ENCODE measurements around the gene KRT222.

KRT222 gene

DNA sequence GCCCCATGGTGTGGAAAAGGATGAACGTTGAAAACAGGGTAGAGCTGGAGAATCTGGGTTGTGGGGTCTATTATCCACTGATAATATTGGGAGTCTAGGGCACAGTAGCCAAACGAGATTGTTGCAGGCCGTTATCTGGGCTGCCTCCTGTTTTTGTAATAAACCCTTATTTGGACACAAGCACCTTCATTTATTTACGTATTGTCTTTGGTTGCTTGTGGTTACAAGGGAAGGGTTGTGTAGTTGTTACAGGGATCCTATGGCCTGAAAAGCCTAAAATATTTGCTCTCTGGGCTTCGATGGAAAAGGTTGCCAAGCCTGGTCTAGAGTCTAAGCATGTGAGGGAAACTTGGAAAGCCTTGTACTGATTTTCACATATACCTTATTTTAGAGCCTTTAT is 13.0 kb downstream of the KRT222 start:
- DNase-seq = no peak

DNA sequence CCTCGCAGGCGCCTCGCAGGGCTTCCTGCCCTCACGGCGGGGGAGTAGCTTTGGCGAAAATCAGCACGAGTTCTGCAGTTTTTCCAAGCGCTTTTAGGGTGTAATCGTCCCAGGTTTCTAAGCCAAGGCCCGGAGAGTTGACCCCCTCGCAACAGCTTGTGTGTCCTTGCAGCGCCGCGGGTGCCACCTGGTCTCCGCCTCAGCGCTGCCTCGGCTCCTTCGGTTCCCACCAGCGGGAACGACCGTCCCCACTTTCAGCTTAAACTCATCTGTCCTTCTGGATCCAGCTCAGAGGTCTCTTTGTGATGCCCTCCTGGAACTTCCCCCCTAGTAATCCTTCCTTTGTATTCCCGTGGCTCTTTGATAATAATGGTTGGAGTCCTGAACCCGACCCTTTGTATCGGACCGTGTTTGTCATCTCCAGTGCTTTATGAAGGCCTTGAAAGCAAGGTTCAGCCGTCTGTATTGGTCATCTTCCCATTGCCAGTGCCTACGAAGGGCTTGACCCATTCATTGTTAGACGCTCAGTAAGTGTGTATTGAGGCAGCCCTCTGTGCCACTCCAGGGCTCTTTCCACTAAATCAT is 16.5 kb downstream of the KRT222 start:
- DNase-seq = no peak

DNA sequence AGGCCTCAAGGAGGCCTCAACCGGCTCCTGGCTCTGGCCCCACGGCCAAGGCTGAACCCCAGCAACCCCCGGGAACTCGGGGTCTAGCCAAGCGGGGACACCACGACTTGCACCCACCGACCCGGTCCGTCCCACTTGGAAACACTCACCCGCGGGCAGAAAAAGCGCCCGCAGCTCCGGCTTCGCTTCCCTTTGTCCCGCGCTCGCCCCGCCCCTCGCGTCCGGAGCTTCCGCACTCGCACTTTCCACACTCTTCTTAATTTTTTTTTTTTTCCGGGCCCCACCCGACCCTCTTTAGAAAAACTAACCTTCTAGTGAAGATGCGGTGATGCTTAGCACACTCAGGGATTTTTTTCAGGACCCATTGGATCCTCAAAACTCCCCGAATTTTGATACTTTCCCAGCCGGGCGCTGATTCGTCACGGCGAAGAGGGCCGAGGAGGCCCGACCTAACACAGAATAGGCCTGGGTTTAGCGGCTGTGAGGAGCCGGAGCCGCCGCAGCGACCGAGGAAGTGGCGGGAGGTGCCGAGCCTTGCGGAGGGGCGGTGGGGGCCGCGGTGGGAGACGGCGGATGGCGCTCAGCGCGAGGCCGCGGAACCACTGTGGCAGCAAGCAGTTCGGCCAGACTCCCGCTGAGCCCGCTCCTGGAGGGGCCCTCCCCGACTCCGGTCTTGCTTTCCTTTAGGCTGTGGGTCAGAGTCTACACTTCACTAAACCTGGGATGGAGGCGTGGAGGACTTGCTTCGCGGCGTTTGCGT is 17.2 kb downstream of the KRT222 start, which contains the start of gene SMARCE1:
Gene SMARCE1 (minus strand): TSS at position 195 of the 760 bp plus-strand sequence. CDS start 2,016 bp downstream, outside the sequence.
- peak; percentile 67 for DNase-seq

DNA sequence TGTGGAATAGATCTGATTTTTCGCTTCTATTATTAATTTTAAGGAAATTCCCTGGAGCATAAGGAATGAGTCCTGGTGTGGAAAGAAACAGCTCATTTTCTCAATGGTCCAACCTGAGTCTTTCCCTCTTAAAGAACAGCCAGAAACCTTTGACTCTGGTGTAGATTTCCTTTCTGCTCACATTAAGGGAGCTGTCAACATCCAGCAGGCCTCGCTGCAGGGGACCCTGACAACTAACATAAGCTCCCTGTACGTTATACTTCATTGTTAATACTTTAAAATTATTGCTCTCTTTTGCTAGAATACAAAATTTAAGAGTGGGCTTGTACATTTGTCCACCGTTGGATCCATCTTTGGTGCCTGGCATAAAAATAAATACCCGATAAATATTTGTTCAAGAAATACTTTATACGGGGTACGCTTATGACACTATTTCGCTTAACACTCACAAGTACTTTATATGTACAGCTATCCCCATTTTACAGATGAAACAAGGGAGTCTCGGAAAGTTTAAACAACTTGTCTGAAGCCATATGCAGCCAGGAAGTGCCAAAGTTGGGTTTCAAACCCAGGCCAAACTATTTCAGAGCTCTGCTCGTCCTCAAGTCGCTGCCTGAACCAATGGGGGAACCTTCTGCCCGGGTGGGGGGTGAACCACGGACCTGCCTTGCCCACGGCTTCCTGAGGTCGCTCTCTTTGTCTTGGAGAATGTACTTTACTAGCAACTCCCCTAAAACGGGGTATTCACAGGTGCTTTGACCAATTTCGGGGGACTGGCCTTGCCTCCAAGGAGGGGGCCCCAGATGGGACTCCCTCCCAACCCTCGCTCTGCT is 18.0 kb downstream of the KRT222 start:
- no peak for DNase-seq

DNA sequence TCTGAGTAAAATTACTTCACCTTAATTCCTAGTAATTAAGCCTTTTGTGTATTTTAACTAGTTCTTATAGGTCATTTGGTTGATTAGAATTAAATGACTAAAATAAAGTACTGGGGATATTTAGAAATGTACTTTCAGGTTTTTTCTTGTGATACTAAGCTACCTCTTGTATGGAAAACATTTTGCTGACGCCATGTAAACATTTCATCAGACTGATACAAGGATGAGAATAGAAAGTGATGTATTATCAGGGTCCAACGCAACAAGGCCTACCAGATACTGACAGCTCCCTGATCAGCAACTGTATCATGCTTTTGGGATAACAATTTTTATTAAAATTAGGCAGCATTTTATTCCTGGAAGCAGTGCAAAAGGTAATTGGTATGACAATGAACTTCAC is 19.0 kb downstream of the KRT222 start:
- DNase-seq = no peak

DNA sequence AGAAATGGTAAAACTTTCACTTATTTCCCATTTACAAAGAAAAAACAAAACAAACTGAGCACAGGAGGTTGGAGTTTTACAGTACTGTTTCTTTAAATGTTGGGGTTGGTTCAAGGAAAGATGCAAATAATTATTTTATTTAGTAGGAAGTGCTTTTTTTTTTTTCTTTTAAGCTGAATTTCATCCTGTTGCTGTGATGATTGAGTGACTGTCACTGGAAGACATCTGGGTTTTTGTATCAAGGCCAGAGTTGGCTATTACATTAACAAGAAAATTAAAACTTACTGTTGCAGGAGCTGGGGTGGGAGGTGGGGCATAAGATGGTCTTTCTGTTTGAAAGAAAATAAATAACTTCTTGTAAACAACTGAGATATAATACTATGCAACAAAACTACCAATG is 19.7 kb downstream of the KRT222 start:
- no peak for DNase-seq

DNA sequence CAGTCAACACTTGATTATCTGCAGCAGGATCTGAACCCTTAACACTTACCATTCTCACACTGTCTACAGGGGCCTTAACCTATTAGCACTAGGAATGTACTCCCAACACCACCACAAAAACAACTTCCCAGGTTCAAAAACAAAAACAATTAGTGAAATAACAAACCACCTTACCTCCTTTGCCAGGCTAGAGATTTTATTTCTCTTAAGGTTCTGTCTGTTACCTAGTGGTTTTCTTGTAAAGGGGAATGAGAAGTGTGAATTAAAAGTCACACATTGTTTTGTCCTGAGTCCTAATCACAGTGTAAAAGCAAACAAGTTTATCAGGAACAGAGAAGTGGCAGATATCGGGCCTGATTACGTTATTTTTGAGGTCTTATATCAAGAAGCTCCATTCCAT is 27.0 kb downstream of the KRT222 start:
- DNase-seq = no peak

DNA sequence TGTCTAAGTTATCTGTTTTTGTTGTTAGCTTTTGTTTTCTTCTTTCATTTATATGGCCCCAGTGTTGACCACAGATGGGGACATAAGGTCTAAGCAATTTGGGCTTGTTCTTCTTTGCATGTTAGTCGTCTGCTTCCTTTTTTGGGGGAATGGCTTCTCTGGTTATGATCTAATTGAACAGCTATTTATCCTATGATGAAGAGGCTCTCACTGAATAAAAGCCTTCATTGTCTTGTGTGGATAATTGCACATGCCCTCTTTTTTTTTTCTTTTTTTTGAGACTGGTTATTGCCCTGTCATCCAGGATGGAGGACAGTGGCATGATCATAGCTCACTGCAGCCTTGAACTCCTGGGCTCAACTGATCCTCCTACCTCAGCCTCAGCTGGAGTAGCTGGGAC is 31.1 kb downstream of the KRT222 start:
- no peak for DNase-seq

DNA sequence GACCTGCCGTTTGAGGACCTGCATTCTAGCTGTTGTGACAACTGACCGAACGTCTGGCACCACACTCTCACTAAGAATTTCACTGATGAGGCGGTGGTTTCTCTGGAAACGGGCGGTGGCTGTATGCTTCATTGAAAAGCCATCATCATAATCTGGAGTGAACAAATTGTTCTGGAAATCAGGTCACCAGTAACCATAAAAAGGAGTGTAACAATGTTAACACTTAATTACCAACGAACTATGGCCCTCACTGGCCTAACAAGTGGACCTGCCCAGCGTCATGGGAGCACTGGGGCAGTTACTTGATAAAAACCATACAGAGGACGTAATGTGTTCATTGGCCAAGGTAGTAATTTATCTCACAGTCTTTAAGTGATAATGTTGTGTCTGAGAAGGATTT is 32.8 kb downstream of the KRT222 start:
- DNase-seq = no peak

DNA sequence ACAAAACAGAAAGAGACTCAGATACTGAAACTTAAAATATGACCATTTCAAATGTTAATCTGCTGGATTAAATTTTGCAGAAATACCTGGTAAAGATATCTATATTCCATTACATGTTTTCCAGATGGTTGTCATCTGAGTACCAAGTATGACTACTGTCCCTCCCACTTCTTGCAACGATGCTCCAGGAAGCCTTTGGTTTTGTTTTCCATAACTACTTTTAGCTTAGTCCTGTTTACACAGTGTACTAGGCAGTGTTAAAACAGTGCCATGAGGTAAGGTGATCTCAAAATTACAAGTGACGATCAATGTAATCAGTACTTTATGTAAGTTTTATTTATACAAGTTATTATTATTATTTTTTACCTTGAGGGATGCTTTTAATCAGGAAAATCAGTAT is 35.1 kb downstream of the KRT222 start:
- no peak for DNase-seq

DNA sequence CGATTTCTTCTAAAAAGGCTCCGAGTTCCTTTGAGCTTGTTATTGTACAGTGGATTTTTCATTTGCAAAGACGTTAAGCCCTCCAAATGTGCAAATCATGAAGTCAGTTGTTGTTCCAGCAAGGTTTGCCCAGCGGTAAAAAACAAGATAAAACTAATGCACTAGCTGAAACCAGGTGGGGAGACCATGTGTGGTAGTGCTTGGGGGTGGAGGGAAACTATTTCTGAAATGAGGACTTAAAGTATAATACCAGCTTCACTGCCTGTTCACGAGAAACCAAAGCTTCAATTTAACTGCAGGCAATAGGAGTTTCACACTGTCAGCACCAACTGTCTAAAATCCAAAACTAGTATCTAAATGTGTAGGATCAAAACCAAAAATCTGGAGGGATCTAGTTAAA is 39.7 kb downstream of the KRT222 start:
- DNase-seq = no peak

DNA sequence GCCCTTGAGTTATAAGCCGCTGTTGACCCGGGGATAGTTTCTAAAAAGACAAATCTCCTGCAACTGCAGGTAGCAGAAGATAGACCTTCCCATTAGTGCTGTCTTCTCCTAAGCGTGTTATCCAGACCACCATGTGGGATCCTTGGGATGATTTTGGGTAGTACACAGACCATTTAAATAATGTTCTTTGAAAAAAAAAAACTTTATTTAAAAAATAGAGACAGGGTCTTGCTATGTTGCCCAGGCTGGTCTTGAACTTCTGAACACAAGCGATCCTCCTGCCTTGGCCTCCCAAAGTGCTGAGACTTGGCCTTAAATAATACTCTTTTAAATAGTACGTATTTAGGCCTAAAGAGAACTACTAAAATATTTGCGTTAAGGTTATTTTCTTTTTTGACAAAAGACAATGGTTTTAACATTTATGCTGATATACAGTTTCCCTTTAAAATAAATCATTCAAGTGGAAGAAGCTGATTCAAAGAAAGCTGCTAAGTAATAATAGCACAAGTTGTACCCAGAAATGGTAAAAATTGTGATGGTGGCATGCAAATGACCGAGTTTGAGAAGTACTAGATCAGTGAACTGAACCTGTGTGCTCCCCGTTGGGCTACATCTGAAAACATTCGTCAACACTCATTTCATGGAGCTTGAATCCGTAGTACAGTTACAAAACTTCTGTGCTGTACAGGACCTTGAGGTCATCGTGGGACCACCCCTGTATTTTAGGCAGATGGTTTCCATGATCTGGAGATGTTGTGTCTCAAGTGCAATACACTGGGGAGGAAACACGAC is 41.4 kb downstream of the KRT222 start:
- DNase-seq = no peak

DNA sequence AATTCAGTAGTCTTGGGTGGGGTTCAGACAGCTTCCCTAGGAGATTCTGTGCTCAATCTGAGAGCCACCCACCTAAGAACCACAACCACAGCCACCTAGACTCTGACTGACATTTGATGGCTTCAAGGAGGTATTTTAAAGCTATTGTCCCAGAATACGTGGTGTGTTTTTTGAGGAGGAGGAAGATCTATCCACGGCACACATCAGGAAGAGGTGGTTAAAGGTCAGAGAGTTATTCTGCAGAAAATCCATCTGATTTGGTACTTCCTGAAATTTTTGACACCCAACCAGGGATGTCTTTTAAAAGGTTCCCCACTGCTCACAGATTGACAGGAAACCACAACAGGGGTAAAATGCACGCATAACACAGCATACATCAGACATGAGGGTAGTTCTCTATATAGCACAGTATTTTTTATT is 42.5 kb downstream of the KRT222 start:
- no peak for DNase-seq

DNA sequence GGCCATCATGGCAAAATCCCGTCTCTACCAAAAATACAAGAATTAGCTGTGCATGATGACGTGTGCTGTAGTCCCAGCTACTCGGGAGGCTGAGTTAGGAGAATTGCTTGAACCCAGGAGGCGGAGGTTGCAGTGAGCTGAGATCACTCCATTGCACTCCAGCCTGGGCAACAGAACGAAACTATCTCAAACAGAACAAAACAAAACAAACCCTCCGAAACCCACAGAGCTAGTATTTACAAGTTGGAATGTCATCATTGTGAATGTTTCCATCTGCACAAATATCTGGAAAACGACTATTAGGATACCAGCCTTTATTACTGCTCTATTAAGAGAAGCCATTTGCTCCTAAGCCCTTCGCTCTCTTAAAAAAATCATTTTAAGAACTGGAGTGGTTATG is 43.4 kb downstream of the KRT222 start:
- no peak for DNase-seq

DNA sequence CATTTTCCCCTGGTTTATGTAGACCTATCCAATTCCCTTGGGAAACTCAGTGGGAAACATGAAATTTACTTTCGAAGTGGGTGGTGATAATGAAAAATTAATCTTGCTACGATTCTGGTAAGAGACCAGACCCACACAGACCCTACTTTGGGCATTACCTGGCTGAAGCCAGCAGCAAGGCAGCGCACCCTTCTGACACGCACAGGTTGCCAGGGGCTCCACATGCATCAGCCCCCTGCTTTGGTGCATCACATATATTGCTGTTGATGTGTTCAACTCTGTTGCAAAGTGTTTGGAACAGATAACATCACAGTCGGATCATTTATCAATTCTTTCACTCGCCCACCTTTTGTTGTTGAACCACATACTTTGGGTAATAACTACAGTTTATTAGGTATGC is 44.0 kb downstream of the KRT222 start:
- DNase-seq = no peak

DNA sequence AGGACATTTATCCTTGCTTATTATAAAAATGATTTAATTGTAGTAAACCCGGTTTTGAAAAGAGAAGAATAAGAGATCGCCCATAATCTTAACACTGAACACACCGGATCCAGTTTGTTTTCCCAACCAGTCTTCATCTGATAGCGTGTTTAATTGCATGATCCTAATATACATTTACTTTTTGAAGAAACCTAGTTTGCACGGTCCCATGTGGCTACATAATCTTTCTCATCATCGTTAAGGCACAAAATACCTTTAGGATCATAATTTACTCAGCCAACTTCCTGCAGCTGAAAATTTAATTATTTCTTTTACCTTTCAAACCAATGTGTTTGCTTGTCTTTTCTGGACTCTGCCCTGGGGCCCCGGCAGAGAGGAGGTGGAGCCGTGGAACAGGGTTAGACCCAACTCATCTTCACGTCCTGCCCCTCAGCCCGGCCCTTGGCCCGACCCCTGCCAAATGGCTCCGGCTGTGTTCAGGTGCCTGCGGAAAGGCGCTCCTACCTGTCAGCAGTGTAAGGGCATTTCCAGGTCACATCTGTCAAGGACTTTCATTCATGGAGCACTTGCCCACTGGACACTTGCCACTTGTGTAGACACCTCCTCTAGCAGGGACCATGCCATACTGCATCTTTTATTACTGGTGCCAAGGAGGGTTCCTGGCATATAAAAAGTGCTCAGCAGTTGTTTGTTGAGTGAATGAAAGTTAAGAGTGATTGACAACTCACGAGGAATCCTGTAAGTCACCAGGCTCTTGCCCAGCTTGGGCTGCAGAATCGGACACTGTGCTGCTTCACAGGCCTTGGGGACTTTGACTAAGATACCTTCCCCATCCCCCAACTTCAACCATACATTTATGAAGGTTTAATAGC is 46.0 kb downstream of the KRT222 start:
- DNase-seq = no peak

DNA sequence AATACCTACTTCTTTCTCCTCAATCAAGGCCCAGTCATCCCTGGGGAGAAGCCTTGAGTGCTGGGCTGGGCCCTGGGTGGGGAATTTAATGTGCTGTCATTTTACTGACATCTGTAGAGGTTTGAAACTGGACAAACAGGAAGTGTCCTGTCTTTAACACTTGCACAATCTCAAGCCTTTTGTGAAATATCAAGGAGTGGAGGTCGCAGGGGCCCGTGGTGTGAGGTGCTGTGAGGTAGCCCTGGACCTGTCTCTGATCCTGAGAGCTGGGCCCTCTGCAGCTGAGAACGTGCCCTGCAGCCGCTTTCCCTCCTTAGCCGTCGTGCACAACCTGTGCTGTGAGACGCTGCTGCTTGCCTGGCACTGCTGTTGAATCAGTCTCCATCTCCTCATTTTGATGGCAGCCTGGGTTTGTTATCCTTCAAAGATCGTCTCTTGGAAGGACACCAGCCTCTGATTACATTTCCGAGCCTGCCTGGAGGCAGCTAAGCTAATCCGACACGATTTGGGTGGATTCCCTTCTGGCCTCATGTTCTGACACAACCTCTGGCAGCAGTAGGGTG is 47.2 kb downstream of the KRT222 start:
- no peak for DNase-seq

DNA sequence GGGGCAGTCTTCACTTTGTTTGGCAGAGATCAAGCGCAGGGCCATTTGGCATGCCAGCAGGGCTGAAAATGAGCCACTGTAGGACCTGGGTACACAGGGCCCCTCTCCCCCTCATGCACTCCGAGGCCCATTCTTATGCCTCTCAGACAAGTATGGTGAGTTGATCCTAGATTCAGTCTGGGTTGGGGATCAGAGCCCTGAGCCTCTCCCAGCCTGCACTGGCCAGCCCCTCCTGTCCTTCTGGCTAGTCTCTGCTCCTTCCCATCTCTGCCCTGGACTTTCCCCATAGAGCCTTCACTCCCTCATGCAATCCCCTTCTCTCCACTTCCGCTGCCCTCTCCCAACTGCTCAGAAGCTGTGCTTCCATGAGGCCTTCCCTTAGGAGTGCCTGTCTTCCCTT is 48.4 kb downstream of the KRT222 start:
- no peak for DNase-seq

DNA sequence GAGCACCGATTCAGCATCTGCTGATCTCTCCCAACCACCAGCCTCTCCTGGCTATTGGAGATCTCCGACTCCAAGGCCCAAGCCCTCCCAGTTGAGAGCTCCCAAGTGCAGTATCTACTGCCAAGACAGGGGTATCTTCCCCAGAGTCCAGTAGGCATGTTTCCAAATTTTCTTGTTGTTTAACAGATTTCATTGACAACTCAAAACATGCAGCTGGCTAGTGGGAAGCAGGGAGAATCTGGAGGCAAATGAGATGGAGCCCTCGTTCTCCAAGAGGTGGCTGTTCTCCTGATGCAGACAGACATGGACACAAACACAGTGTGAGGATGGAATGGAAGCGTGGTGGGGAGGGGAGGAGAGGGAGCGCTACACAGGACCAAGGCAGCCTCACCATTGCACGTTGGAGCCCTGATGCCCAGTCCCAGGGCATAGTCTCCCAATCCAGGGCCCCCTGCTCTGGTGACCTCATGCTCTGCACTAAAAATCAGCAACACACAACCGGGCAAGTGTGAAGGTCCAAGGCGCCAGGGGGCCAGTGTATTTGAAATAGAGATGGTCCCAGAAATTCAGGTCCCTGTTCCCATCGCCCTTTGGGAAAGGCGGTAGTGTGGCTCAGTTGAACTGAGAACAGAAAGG is 49.0 kb downstream of the KRT222 start:
- DNase-seq = no peak

DNA sequence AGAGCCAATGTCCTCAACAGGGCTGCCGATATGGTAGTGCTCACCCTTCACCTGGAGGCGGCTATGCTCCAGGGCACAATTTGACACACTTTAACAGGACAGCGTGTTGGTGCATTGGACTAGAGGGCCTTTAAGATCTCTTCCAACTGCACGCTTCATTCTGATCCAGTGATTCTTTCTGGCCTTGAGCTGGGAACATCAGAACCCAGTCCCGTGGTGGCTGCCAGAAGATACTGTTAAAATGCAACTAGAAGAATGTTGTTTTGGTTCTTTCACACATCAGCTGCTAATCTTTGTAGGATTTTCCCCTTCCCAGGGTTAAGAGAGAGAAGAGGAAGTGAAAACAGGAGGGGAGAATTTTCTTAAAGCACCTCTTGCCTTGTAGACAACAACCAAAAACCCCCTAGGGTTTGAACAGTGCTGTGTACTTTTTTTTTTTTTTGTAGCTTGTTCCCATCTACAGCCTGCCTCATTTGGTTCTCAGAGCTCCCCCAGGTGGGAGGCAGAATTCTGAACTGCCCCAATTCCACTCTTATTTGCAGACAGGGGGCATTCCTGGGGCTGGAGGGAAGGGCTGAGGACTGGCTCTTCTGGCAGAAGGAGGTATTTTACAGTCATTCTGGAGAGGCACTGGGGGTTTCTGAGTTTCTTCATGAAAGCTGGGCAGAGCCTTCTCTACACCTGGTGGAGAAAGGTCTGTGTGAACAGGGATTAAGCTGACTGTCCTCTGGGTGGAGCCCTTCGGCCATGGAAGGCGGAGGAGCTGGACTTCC is 49.7 kb downstream of the KRT222 start:
- DNase-seq = peak; percentile 23
